HG02885 (cell line): ENCODE results near the gene FAM241B.

Source experiments
- ATAC-seq: cut with Tn5 transposase; IDR thresholded peaks from one replicate; pipeline ENCODE4 v1.9.1; 2021; ENCODE audit warnings: mild to moderate bottlenecking; ENCODE audit not compliant: unreplicated experiment, poor library complexity

Gene FAM241B, protein sequence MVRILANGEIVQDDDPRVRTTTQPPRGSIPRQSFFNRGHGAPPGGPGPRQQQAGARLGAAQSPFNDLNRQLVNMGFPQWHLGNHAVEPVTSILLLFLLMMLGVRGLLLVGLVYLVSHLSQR

DNA sequence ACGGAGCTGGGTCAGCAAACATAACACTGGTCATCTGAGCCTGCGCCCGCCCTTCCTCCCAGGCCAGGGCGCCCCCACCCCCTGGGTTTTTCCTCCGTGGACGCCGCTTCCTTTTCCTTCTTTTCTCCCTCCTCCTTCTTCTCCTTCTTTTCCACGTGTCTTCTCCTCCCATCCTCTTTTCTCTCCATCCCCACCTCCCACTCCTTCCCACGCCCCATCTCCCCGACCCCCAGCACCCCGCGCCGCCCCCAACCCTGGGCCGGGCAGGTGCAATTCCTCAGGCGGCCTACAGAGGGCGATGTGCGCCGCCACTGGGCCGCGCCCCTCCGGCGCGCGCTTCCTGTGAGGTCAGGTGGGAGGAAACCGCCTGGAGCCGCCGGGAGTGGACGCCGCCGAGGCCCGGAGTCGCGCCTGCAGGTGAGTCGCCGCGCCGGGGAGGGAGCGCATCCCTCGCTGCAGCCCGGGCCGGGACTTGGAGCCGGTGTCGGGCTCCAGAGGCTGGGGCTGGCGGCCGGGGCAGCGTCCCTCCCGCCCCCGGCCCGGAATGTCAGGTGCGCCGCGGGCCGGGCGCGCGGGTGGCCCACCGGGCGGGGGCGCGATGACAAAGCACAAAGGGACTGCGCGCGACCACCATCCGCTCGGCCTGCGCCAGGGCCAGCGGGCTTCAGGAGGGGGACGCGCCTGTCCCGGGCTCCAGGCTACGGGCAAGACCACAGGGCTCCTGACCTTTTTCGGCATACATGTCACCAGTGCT is at the start of gene FAM241B:
TSS of gene FAM241B (plus strand) at position 351 of the 754 bp plus-strand sequence. CDS start 1,497 bp downstream, outside the sequence.
- ATAC-seq, result no peak

- ATAC-seq, result no peak
These were observed 49.6 kb upstream of the FAM241B start for GRCh38 chr10:69580435-69580834.

GRCh38 chr10:69583106-69583505 is 46.9 kb upstream of the FAM241B start:
- no peak for ATAC-seq

DNA sequence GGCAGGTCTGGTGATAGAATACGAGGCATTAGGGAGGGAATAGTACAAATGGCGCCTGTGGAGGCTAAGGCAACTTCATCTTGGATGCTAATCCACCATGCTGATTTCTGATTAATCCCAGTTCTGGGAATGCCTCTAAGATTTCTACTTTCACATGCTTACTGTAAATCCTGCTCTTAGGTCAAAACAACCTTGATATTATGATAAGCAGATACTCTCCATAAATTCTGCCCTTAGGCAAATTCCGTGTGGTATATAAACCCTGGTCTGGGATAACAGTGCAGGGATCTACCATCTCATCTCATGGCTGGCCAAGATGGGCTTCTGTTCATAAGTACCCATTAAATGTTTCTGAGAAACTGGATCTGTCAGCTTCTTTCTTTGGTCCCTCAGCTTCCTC is 45.4 kb upstream of the FAM241B start:
- ATAC-seq, result no peak

DNA sequence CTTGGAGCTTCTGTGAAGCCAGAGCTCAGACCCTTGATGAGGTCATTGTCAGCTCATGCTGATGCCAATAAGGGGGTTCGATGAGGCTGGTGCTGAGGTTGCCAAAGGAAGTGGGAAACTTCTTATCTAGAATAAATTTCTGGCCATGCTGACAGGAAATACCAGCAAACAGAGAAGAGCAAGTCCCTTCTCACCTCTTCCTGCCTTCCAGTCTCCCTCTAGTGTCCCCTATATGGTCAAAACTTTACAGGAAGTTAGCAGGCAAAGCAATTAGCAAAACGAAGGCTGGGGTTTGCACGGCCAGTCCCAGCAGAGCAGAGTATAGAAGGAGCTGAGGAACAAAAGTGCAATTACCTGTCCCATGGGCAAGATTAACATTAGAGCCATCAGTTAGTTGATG is 41.7 kb upstream of the FAM241B start:
- ATAC-seq, result no peak

- ATAC-seq, result no peak
These were observed 29.2 kb upstream of the FAM241B start for GRCh38 chr10:69600761-69601330.

- ATAC-seq, result no peak
These were observed 21.0 kb upstream of the FAM241B start for GRCh38 chr10:69609077-69609476.

- no peak for ATAC-seq
These were observed 17.3 kb upstream of the FAM241B start for GRCh38 chr10:69612760-69613159.

- ATAC-seq, result no peak
These were observed 15.9 kb upstream of the FAM241B start for GRCh38 chr10:69614130-69614529.

- ATAC-seq, result no peak
These were observed 13.7 kb upstream of the FAM241B start for GRCh38 chr10:69616358-69616757.

- ATAC-seq, result no peak
These were observed 11.3 kb upstream of the FAM241B start for GRCh38 chr10:69618746-69619145.

DNA sequence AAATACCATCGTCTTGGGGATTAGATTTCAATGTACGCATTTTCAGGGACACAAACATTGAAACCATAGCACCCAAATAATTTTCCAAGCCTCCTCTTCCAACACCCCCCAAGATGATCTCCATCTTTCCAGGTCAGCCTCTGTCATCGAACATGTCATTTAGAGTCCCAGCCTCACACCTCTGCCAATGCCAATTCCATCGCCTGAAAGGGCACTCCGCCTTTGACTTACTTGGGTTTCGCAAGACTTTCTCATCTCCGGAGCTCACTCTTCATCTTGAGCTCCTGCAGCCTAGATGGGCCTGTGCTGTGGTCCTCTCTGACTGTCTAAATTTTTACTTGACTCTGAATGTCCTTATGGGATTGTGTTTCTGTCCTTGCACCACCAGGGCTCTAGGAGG is 10.4 kb upstream of the FAM241B start:
- ATAC-seq, result no peak

DNA sequence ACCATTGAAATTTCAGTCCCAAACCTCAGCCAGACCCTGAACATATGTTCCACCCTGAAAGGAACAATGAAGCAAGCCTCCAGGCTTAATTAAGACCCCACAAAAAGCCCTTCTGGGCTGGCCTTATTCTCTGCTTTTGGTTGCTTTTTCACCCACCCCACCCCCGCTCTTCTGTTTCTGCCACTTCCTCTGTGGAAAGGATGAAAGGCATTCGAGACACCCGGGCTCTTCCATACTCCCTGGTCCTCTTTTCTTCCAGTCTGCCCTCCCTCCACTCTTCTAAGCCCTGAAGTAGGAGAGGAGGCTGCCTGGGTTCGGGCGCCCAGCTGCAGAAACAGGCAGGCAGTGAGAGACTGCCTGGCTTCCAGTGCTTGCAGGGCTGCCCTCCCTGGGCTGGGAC is 9.4 kb upstream of the FAM241B start:
- ATAC-seq, result no peak

GRCh38 chr10:69624245-69624786 is 5.7 kb upstream of the FAM241B start:
- no peak for ATAC-seq

GRCh38 chr10:69626826-69627225 is 3.2 kb upstream of the FAM241B start:
- ATAC-seq, result no peak

DNA sequence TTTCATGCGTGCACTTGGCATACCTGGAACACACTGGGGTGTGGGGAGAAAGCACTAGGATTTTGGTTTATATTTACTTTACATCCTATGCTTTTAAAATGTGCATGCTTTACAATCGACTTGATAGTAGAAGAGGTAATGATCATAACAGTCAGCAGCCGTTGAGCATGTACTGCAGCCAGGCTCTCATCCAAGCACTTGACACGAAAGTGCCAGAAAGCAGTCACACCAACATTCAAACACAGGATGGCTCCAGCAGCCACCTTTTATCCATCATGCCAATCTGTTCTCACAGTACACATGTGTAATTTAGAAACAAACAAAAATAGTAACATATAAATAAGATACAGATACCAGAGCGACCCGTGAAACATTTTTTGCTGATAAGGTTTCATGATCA is 1.2 kb upstream of the FAM241B start:
- no peak for ATAC-seq

- ATAC-seq, result no peak
These were observed 539 bp upstream of the FAM241B start for GRCh38 chr10:69629519-69629896.

DNA sequence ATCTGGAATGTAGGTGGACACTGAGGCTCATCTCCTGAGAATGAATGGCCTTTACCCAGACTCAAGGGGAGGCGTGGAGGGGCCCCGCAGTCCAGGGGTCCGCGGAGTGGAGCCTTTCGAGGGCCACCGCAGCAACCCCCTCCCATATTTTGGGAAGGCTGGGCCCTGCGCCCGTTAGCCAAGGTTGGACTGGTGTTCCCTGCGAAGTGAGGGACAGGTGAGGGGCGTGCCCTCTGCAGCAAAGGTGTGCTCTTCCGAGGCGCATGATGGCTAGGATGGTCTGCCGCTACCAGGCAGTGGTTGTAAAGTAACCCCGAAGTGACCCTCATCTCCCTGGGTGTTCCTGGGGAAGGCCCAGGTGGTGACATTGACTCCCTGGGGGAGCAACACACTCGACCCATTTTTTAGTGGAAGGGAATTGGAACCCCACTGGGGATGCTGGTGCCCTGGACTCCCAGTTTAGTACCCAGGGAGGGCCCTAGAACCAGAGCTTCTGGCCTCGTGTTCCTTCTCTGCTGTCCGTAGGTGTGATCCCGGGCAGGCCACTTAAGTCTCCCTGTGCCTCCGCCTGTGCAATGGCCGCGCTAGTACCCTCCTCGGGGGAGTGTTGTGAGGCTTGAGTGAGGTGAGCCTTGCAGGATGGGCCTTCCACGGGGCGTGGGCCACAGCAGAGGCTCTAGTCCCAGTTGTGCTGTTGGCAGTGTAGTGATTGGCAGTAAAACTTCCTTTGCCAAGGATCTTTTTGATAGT is 779 bp downstream of the FAM241B start:
- no peak for ATAC-seq

DNA sequence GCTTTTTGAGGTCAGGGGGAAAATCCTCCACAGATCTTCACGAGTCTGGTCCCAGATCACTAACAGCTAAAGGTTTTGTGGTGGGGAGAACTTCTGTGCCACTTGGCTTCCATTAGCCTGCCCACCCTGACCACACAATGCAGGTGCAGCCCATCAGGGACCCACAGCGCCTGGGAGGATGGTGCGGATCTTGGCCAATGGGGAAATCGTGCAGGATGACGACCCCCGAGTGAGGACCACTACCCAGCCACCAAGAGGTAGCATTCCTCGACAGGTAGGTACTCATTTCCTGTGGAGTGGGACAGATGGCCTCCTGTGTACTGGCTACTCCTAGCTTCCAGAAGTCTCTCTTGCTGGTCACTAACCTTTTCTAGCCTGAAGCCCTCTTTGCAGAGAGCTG is 1.5 kb downstream of the FAM241B start:
- no peak for ATAC-seq

- ATAC-seq, result no peak
These were observed 2.6 kb downstream of the FAM241B start for GRCh38 chr10:69632516-69633199.
